BE2C (cell line): Measurements from ENCODE around the gene CCDC33.

Experiments used
- DNase-seq: peaks from one replicate; pipeline ENCODE4 v3.0.0-alpha.2; 2020
- H3K27me3 ChIP-seq: fragments of 250-450 bp; sonication (Bioruptor Pico); 2 replicates; pipeline ENCODE4 v1.5.1; 2020; ENCODE audit warnings: mild to moderate bottlenecking
- H3K36me3 ChIP-seq: fragments of 250-450 bp; sonication (Bioruptor Pico); 2 replicates; pipeline ENCODE4 v1.5.1; 2020; ENCODE audit warnings: mild to moderate bottlenecking
- H3K4me1 ChIP-seq: fragments of 250-450 bp; sonication (Bioruptor Pico); 2 replicates; pipeline ENCODE4 v1.5.1; 2020
- H3K4me3 ChIP-seq: 2 replicates; pipeline ENCODE4 v1.5.1; 2011; ENCODE audit warnings: low read depth, low read length
- H3K9me3 ChIP-seq: fragments of 250-450 bp; sonication (Bioruptor Pico); 2 replicates; pipeline ENCODE4 v1.5.1; 2020
- CTCF ChIP-seq: IDR thresholded peaks from 2 replicates; pipeline ENCODE4 v1.5.1; 2012; ENCODE audit warnings: mild to moderate bottlenecking, low read depth, low read length

The CCDC33 gene

GRCh38 chr15:74369084-74369745 is 133.1 kb downstream of the CCDC33 start:
- Histone ChIP-seq H3K36me3 (no peaks in the 10 kb centered on the region), H3K27me3 (no peaks in the 10 kb centered on the region; the same call in 1 of the 2 replicates), H3K4me3 (no peak overlapping the region), H3K9me3 (no peaks in the 10 kb centered on the region), H3K4me1 (0 out of 2 replicates have a peak, but pooled peaks cover 3% of the 10 kb centered on the region)
- no peak for TF ChIP-seq CTCF
- DNase-seq, result no peak

DNA sequence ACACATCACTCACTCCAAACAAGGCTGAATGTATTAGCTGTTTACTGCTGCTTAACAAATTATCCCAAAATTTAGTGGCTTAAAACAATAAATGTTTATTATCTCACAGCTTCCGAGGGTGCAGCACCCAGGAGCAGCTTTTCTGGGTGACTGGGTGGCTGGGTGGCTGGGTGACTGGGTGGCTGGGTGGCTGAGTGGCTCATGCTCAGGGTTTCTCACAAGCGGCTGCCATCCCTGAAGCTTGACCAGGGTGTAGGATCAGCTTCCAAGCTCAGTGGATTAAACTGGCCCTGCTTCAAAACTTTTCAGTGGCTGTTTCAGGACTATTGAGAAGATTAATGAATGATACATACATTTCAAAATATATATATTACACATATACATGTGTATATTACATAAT is 133.6 kb downstream of the CCDC33 start:
- H3K4me1 ChIP-seq, result peaks cover 3% of the 10 kb centered on the region; the same call in 1 of the 2 replicates
- no peak for DNase-seq

GRCh38 chr15:74370471-74370870 is 134.3 kb downstream of the CCDC33 start:
- Histone ChIP-seq H3K4me3 (no peak overlapping the region), H3K9me3 (no peaks in the 10 kb centered on the region), H3K27me3 (no peaks in the 10 kb centered on the region; the same call in 1 of the 2 replicates), H3K36me3 (no peaks in the 10 kb centered on the region), H3K4me1 (peaks cover 3% of the 10 kb centered on the region; the same call in 1 of the 2 replicates)
- no peak for DNase-seq
- no peak for TF ChIP-seq CTCF

More for the DNA sequence above, 133.6 kb downstream of the CCDC33 start:
- Histone ChIP-seq H3K36me3 (no peaks in the 10 kb centered on the region), H3K9me3 (no peaks in the 10 kb centered on the region), H3K27me3 (no peaks in the 10 kb centered on the region; the same call in 1 of the 2 replicates), H3K4me3 (no peak overlapping the region)
- no peak for TF ChIP-seq CTCF

DNA sequence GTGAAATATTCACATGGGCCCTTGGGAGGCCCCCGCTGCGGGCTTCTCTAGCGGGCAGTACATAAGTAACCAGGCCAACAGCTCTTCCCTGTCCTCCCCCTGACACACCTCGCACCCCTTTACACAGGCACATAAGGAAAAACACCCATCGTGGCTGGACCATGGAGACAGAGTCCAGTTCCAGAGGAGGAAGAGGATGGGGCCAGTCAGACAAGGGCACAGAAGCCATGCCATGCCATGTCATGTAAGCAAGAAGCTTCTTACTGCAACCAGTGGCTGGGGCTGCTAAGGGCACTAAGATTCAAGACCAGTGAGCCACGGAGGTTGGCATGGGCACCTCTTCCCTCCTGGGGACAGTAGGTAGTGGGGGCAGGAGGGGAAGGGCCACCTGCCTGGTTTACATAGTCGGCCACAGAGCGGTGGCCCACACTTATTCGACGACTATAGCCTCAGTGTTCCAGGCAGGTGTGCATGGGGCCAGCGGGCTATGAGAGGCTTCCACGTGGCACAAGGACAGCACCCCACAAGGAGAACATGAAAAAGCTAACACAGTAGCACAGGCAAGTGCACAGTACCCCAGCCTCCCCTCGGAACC is 137.0 kb downstream of the CCDC33 start:
- no peaks in the 10 kb centered on the region; the same call in 1 of the 2 replicates for H3K27me3 ChIP-seq
- H3K9me3 ChIP-seq, result no peaks in the 10 kb centered on the region
- no peak overlapping the region; the same call in 1 of the 2 replicates for H3K4me3 ChIP-seq
- TF ChIP-seq CTCF, result no peak
- H3K36me3 ChIP-seq, result no peaks in the 10 kb centered on the region
- DNase-seq, result no peak
- H3K4me1 ChIP-seq, result peaks cover 3% of the 10 kb centered on the region; the same call in 1 of the 2 replicates

DNA sequence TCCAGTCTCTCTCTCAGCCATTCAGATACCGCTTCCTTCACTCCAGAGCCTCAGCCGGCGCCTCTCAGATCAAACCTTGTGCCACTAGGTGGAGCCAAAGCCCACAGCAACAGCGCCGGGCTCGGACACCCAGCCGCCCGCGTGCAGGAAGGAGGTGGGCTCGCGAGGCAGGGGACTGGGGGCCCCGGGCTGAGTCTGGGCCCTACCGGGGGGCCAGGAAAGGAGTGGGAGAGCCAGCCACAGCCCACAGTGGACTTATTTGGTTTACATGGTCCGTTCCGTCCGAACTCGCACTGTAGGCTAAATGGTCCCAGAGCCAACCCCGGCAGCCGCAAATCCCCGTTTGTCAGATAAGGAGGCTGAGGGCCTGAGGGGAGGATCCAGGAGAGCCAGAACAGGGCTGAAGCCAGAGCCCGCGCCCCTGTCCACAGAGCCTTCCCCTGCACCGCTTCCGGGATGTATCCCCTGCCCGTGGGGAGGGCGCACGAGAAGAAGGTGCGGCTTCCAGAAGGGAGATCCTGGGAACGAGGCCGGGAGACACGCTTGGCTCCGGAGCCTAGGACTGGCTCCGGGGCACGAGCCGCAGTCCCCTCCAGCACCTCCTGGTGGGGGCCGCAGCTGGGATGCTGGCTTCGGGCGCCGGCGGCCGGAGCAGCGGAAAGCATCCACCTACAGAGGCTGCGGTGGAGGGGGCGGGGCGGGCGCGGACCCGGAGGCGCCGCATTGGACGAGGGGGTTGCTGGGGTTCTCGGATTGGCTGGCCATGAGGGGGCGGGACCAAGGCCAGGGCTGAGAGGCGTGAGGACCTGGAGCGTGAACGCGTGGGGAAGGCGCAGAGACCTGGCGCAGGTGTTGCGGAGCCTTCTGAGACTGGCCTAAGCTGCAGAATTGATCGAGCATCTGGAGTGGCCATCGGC is 137.9 kb downstream of the CCDC33 start:
- H3K4me3 ChIP-seq, result peak overlapping the region; percentile 74
- no peaks in the 10 kb centered on the region; the same call in 1 of the 2 replicates for H3K27me3 ChIP-seq
- peaks cover 3% of the 10 kb centered on the region; the same call in 1 of the 2 replicates for H3K4me1 ChIP-seq
- DNase-seq, result peak; percentile 98
- no peaks in the 10 kb centered on the region for H3K36me3 ChIP-seq
- H3K9me3 ChIP-seq, result no peaks in the 10 kb centered on the region
- peak; percentile 88 for TF ChIP-seq CTCF
